HPDE6-E6E7 (cell line): ENCODE data around the gene TBPL1.
"Not testable (repeated sequence)": the region's sequence is repeated elsewhere in the genome, so short reads cannot be mapped to it uniquely, and the experiment has no call there.

ENCODE experiments used
- DNase-seq: peaks from one replicate; pipeline ENCODE4 v3.0.0; 2011; ENCODE audit warnings: missing footprints; ENCODE audit errors: extremely low spot score

Gene TBPL1

DNA sequence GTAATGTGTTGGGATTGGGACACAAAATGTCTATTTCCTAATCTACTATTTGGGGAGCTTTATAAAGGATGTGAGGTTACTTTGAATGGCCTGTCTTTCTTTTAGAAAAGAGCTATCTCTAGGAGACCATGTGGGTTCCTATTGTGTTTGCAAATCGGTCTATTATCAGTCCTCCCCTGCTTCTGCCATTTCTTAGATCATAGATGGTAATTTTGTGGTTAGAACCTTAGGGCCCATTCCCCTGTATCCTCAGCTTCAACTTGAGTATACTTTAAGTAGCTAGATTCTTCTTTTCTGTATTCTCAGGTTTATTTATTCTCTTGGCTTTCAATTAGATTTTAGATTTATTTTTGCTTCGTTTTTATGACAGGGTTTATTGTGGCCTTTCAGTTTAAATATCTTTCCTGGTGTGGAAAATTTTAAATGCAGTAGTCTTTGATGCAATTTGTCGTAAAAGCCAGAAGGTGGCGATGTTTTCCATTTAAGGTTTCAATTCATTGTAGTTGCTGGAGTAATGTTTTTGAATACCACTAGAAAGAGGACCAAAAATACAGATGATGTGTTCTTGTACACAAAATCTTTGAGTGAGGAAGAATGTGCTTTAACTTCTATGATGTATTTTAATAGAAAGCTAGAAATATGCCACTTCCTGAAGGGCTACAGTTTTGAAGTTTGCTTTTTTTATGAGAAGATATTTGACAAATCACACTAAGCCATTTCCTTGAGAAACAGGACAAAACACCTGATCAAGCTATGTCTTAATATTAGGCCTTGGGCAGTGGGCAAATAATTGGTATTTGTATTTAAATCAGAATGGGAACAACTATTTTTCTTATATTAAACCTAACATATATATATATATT lies 20.3 kb downstream of the TBPL1 start:
- DNase-seq: no peak

DNA sequence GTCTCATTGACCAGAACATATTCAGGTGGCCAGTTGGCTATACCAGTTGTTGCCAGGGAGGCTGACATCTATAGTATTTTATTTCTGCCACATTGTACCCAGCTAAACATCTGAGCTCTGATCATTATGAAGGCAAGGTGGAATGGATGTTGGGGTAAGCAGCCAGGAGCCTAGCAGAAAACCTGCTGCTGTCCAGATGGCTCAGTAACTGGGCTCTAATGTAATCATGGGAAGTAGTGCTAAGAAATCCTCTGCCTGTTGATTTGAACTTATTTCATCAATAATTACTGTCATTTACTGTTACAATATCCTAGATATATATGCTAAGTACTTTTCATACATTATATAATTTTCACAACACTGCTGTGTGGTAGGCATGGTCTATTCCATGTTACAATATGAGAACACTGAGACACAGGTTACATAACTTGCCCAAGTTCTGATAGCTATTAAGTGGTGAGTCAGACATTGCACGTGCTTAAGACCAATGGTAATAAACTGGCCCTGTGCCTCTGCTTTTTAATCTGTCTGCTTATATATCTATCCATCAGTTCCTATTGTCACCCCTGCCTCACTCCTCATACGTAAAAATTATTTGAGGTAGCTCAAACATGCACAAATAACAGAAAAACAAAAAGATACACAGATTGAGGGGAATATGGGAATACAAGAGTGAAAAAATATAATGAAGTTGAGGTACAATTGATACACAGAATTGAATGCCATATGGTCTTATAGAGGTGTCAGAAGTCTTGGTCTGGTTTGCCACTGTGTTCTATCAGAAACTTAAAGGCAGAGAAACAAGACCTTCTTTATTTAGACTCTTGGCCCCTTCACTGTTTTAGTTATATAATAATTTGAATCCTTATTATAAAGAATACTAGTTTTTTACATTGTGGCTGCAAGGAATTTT lies 25.2 kb downstream of the TBPL1 start:
- DNase-seq: no peak

DNA sequence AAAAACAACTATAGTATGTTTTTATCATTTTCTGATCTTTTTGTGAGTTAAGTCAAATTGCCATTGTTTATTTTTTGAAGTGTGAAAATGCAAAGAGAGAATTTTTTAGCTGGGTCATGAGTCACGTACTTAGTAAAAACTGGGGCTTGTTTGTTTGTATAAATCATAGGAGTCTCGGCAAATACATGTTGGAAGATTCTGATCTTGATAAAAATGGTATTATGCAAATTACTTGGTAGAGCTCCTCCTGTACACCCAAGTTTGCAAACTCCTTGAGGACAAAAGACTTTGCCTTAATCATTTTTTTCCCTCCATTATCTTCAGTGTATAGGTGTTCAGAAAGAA lies 25.8 kb downstream of the TBPL1 start:
- no peak for DNase-seq

DNA sequence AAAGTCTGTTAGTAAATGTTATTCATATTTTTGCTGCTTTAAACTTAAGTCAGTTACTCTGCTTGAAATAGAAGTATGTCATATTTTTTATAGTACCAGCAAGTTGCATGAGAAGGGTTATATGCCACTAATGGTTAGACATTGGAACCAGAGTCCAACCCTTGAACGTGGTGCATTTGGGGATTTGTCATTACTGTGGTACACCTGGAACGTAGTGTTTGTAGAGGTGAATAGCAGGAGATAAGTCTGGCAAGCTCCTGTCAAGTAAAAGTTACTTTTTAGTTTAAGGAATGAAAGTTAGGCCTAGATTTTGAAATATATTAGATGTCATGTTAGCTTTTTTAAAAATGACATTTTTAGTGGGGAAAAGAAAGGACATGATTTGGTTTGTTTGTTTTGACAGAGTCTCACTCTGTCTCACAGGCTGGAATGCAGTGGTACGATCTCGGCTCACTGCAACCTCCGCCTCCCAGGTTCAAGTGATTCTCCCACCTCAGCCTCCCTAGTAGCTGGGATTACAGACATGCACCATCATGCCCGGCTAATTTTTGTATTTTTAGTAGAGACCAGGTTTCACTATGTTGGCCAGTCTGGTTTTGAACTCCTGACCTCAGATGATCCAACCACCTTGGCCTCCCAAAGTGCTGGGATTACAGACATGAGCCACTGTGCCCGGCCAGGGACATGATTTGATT lies 26.4 kb downstream of the TBPL1 start:
- not testable (repeated sequence) for DNase-seq

DNA sequence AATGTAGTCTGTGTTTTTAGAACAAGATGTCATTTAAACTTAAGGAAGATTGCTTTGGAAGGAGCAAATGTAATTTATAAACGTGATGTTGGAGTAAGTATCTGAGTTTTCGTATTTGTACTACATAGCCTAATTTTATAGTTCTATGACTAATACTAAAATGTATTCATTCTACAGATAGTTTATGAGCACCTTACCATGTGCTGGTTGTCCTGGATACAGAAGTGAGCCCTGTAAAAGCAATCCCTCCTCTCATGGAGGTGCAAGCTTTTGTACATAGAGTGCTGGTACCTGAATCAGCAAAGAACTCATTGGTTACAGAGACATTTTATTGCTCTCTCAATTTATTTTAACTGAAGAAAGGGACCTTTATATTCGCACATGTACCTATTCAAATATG lies 27.1 kb downstream of the TBPL1 start:
- no peak for DNase-seq

DNA sequence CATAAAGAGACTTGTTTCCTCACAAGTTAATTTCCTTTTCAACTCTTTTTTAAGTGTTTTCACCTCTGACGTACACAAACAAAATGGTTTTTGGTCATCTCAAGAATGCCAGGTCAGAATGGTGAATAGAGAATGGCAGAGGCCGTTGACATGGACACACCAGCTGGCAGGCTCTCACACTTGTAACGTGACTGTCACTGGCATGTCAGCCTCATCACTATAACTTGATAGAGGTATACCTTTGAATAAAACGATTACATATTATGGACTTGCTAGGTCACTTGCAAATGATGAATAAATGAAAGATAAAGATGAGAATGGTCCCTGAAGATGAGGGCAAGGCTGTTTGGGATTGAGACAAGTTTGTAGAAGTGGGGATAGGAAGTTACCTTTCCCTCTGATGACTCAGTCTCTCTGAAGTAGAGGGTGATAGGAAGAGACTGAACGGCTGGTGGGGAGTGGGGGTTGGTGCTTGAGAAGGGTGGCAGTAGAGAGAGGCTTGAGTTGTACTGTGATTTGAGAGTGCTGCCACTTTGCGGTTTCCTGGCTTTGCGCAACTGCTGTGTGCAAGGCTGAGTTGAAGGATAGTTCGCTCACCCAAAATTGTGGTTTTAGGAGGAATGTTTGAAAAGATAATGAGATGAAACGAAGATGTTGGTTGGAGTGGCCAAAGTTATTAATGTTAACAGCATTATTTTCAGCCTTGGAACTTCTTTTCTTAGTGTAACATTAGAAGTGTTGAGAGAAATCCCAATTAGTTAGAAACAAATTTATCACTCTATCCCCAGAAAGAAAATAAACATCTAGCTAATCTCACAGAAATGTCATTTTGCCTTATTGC lies 30.3 kb downstream of the TBPL1 start:
- no peak for DNase-seq

DNA sequence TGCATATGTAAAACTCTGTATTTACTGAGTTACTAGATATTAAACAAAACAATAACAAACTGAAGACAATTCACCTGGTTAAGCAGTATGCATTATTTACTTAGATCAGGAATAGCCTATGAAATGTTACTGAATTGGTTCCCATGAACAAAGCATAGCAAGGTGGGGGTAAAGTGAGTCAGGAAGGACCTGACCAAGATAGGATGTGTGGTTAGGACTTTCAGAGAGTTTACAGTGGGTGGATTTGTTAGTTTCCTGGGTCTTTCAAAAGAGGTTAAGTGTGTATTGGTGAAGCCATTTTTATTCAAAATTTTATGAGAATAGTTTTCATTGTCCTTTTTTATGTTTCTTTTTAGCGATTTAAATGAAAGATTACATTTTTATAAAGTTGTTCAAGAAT lies 32.9 kb downstream of the TBPL1 start:
- DNase-seq: no peak

DNA sequence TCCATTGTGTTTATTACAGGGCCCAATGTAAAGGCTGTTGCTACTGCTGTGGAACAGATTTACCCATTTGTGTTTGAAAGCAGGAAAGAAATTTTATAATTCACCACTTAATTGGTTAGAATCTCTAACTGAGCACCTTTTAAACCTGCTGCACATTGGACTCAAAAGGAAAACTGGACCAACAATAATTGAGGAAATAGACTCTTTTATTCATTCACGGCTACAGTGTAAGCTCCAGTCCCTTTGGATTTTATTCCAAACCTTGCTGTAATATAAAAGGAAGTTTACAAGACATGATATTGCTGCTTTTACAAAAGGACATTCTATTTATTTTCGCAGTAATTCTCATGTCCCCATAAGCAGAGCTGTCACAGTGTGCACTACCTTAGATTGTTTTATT lies 33.9 kb downstream of the TBPL1 start:
- no peak for DNase-seq

DNA sequence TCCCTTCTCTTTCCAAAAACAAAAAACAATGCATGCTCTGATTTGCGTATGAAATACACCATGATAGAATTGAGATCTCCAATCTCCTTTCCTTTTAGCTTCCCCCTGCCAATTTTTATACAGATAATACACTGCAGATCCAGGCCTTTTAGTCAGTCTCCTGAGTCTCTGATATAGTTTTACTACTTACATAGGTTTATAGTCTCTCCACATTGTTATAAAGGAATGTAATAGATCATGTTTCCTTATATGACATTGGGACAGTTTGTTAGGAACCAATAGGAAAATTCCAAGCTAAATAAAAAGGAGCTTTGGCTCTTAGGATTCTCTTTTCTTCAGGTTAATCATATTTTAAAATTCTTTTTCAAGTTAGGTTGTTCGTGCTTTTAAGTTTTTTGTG lies 36.5 kb downstream of the TBPL1 start:
- DNase-seq: no peak

DNA sequence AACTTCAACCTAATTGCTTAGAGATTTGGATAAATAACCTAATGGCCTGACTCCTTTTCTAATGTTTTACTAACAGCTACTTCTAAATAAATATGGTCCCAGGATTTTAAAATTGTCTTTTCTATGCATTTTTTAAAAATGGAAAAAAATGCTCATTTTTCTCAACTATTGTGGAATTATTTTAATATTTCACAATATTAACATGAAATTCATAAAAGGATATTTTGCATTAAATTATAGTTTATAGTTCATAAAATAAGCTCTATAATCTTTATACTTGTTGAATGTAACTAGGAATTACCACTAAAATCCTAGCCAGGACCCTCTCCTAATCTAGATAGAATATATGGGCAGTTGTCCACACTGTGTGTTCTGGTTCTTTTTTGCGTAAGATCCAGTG lies 37.3 kb downstream of the TBPL1 start:
- no peak for DNase-seq

DNA sequence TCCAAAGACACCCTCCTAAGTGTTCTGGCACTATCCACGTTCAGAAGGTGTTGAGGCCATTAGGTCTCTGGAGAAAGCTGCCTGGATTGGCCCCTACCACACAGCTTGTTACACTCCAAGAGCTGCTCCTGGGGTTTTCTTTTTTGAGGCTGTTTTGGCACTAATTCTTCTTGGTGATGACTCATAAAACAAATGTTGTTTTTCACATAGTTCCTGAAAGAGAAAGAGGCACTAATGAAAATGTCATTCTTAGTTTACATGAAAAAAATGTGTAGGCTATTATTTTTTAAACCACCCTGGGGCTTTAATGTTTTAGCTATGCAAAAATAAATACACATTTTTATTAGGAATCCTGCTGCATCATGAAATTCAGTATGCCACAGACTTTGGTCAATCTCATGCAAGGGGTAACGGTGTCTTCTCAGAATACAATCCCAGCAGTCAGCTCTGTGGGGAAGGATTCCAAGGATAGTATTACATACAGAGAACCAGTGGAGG lies 38.1 kb downstream of the TBPL1 start:
- no peak for DNase-seq

DNA sequence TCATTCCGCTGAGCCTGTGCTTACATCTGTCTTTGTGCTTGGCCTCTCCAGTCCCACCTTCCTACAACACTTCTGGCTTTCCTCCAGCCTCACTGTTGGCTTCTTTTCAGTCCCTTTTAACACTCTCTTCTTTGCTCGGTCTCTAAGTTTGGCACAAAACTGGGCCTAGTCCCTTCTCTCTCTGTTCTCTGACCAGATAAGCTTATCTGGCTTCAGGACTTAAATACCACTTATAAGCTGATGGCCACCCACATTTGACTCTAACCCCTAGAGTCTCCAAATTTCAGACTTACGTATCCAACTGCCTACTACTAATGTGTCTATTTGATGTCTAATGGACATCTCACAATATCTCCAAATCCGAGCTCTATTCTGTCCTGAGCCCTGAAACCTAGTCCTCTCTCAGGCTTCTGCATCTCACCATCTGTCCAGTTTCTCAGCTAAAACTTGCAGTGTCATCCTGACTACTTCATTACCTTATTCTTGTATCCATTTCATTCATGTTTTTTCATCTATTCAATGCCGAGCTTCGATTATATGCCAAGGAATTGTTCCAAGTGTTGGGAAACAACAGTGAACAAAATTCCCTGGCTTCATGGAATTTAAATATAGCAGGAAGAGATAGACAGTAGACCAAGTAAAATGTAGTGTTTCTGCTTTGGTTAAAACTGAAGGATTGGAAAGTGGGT lies 40.1 kb downstream of the TBPL1 start:
- DNase-seq: no peak

DNA sequence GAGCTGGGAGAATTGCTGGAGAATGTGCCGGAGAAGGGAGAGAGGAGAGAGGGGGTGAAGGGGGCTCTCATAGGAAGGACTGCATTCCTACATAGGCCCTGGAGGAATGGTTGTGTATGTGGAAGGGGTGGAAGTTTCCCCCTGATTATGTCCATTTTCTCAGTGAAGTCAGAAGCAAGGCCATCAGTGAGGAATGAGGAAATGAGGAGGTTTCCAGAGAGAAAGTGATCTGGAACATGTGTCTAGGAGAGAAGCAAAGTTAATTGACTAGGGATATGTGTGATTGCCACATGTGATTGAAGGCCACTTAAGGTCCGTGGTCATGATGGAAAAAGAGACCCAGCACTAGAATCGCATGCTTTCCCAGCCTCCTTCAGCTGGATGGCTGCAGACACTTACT lies 42.3 kb downstream of the TBPL1 start:
- DNase-seq: no peak

DNA sequence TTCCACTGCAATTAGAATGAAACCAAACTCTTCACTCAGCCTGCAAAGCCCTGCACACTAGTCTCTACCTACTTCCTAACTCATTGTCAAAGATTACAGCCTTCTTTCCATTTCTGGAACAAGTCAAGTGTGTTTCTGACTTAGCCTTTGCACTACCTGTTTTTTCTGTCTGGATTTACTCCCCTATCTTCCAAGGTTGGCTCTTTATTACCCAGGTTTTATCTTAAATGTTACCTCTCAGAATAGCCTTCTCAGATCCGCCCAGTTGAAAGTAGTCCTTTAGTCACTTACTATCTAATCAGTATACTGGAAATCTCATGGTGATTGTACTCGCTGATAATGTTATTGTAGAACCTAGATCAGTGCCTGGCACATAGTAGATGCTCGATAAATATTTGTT lies 42.7 kb downstream of the TBPL1 start:
- DNase-seq: no peak

DNA sequence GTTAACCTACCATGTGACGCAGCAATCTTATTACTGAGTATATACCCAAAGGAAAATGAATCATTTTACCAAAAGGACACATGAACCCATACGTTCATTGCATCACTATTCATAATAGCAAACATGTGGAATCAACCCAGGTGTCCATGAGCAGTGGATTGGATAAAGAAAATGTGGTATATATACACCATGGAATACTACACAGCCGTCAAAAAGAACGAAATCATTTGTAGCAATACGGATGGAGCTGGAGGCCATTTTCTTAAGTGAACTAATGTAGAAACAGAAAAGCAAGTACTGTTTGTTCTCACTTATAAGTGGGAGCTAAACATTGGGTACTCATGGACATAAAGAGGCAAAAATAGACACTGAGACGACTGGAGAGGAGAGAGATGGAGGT lies 44.2 kb downstream of the TBPL1 start:
- DNase-seq: no peak

DNA sequence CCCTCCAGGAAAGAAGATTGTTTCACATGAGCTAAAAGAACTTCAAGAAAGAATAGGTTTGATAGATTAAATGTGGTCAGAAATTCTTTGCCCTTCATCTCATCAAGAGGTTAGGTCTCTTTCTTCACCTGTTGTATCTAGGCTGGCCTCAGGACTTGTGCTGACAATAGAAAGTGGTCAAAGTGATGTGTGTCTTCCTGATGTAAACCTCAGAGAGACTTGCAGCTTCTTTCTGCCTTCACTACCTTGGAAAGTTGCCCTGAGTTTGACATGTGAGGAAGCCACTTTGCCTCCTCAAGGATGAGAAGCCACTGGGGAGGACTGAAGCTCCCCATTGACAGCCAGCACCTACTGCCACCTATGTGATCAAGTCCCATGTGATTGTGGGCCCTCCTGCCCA lies 46.3 kb downstream of the TBPL1 start:
- DNase-seq: no peak

DNA sequence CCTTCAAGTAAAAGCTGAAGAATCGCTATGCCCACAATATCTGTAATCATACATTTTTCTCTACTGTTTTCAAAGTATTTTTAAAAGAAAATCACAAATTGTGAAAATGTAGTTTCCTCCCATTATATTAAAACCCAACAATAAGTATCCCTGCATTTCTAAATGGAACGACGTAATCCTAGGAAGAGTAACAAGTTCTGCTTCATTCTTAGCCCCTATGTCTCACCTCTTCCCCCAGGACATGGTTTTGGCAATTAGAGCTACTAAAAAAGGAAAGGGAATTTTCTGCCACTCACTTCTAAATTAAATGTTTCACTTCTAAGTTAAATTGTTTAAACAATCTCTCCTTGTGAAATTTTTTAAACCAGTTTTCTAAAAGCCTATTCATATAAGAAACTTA lies 47.4 kb downstream of the TBPL1 start:
- peak; percentile 31 for DNase-seq

DNA sequence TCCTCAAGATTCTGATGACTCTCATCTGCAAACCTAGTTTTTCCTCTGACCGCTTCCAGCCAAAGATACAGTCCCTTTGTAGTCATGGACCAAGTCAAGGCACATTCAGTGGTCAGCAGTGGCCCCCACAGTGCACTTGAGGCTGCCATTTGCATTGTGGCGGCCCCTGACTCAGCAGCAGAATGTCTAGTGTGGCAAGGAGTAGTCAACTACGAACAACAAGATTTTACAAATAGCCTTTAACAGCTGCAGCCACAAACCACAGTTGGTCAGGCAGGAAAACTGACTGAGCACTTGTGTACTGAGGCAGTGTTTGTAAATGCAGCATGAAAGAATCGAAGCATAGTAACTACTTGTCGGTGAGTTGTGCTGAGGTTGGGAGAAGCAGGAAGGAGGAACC lies 49.8 kb downstream of the TBPL1 start:
- DNase-seq: no peak

DNA sequence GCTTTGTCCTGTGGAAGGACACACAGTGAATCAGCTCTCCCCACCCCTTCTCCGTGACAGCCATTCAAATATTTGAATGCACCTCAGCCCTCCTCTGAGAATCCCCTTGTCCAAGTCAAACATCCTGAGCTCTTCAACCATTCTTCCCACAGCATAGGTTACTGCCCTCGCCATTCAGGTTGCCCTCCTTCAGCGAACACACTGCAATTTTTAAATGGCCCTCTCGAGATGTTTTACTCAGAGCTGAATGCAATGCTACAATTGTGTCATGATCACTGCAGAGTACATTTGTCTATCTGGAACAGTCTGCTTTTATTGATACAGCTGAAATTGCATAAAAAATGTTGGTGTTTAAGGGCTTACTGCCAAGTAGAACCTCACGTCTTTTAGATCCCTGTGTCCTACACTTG lies 50.5 kb downstream of the TBPL1 start:
- no peak for DNase-seq

DNA sequence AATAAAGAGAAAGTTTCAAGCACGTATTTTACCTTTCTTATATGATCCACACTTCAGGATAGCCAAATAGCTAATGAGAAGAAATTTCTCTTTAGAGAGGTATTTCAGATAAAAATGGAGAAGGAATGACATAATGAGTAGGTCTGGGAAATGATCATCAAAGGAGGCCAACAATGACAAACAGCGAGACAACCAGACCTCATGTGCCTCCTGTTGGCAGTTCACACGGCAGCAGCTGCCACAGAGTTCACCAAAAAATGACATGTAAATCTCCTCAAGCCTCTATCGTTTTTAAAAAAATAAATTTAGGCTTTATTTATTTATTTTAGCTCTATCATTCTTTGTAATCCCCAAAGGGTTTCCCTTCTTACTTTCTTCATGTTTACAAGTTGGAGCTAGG lies 51.7 kb downstream of the TBPL1 start:
- DNase-seq: no peak

DNA sequence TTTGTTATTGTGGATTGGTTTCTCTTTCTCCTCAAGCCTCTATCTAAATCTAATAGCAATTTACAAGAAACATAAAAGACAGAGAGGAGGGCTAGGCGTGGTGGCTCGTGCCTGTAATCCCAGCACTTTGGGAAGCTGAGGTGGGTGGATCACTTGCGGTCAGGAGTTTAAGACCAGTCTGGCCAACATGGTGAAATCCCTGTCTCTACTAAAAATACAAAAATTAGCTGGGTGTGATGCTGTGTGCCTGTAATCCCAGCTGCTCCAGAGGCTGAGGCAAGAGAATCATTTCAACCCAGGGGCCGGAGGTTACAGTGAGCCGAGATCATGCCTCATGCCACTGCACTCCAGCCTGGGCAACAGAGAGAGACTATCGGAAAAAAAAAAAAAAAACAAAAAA lies 52.8 kb downstream of the TBPL1 start:
- DNase-seq: no peak
